H1 (cell line): ENCODE measurements around the gene KIZ. TPM values are rescaled to one million over a fixed set of nuclear protein-coding genes. Genes with fewer than 3 reads are reported as not detected.

Source experiments
- CTCF ChIA-PET: fragments of 300-600 bp; sonication (Branson Sonifier 250); formaldehyde crosslinking; loops from one replicate; lab custom pipeline; 2021; ENCODE audit not compliant: partially characterized antibody; lab: Charles Lee
- POLR2A ChIA-PET: fragments of 300-600 bp; sonication (Branson Sonifier 250); formaldehyde crosslinking; loops from one replicate; lab custom pipeline; 2021; ENCODE audit warnings: inconsistent platforms; ENCODE audit not compliant: partially characterized antibody; lab: Charles Lee
- DNase-seq, 2 experiments: peaks; one replicate each; pipeline versions ENCODE4 v3.0.0 to v3.0.0-alpha.2; 2010 to 2022; ENCODE audit warnings: low spot score in 2 of 2, low read depth in 1 of 2, mixed read lengths in 1 of 2
- FAIRE-seq: peaks from 2 replicates; lab custom pipeline; 2011; peaks lifted over from hg19 to GRCh38; lab: Jason Lieb, UNC
- H2AFZ ChIP-seq: 2 replicates; pipeline ENCODE4 v1.8.1; 2012; ENCODE audit warnings: low read length, inconsistent platforms
- H2AK5ac ChIP-seq: 2 replicates; pipeline ENCODE4 v1.6.1; 2013; ENCODE audit warnings: low read depth, low read length
- H2BK120ac ChIP-seq: replicated peaks from 2 replicates; pipeline ENCODE3; 2013; ENCODE audit warnings: low read depth, low read length, inconsistent platforms
- H2BK12ac ChIP-seq: 2 replicates; pipeline ENCODE4 v1.6.1; 2013; ENCODE audit warnings: low read depth, low read length
- H2BK15ac ChIP-seq: 2 replicates; pipeline ENCODE4 v1.6.1; 2013; ENCODE audit warnings: low read length
- H2BK20ac ChIP-seq: 2 replicates; pipeline ENCODE4 v1.6.1; 2013; ENCODE audit warnings: low read length
- H2BK5ac ChIP-seq: 2 replicates; pipeline ENCODE4 v1.6.1; 2013; ENCODE audit warnings: low read depth, low read length
- H3K14ac ChIP-seq: 2 replicates; pipeline ENCODE4 v1.6.1; 2013; ENCODE audit warnings: inconsistent platforms; ENCODE audit not compliant: insufficient read length
- H3K18ac ChIP-seq: 2 replicates; pipeline ENCODE4 v1.6.1; 2013; ENCODE audit warnings: low read length; ENCODE audit errors: extremely low read depth
- H3K23ac ChIP-seq: 2 replicates; pipeline ENCODE4 v1.6.1; 2013; ENCODE audit warnings: inconsistent platforms; ENCODE audit not compliant: insufficient read length
- H3K23me2 ChIP-seq: 2 replicates; pipeline ENCODE4 v1.6.1; 2013; ENCODE audit warnings: low read depth, low read length
- H3K27ac ChIP-seq: 2 replicates; pipeline ENCODE4 v1.6.1; 2011; ENCODE audit warnings: low read depth, low read length, inconsistent platforms
- H3K27me3 ChIP-seq, 4 experiments: replicated peaks in 1 of 4; 1 replicate in 1 of 4; 2 replicates in 3 of 4; pipeline versions ENCODE4 v1.6.1 to v1.8.1; 2011 to 2013; ENCODE audit warnings: low read length in 3 of 4, mild to moderate bottlenecking in 3 of 4, inconsistent platforms in 2 of 4, mixed read lengths in 2 of 4, moderate library complexity in 1 of 4; ENCODE audit not compliant: control insufficient read depth in 3 of 4, insufficient read depth in 3 of 4; ENCODE audit errors: extremely low read depth in 1 of 4
- H3K36me3 ChIP-seq, 4 experiments: 2 replicates each; pipeline versions ENCODE4 v1.6.1 to v1.8.1; 2011 to 2013; ENCODE audit warnings: mild to moderate bottlenecking in 4 of 4, low read length in 3 of 4, moderate library complexity in 2 of 4, control low read depth in 1 of 4, inconsistent platforms in 1 of 4; ENCODE audit not compliant: insufficient read depth in 4 of 4, control insufficient read depth in 2 of 4
- H3K4ac ChIP-seq: replicated peaks from 2 replicates; pipeline ENCODE3; 2013; ENCODE audit warnings: low read length, low read depth, mixed read lengths, inconsistent platforms; ENCODE audit not compliant: insufficient read length
- H3K4me1 ChIP-seq, 4 experiments: replicated peaks in 1 of 4; 1 replicate in 1 of 4; 2 replicates in 3 of 4; pipeline versions ENCODE4 v1.6.1 to v1.8.1; 2011 to 2013; ENCODE audit warnings: low read length in 3 of 4, inconsistent platforms in 2 of 4, mixed read lengths in 1 of 4; ENCODE audit not compliant: insufficient read depth in 4 of 4, control insufficient read depth in 3 of 4
- H3K4me2 ChIP-seq, 2 experiments: 2 replicates each; pipeline versions ENCODE4 v1.6.1 to v1.8.1; 2011 to 2013; ENCODE audit warnings: low read depth in 2 of 2, low read length in 2 of 2, control low read depth in 1 of 2, inconsistent platforms in 1 of 2, mild to moderate bottlenecking in 1 of 2; ENCODE audit not compliant: insufficient read depth in 1 of 2
- H3K4me3 ChIP-seq, 4 experiments: fragments of 200-600, 300-600 bp in 1 of 4; sonication (generic), shearing (Covaris generic), sonication (Bioruptor Twin) in 1 of 4; 2 replicates each; pipeline versions ENCODE4 v1.5.1 to v1.8.1; 2011 to 2016; ENCODE audit warnings: low read length in 4 of 4, low read depth in 3 of 4, control low read depth in 2 of 4, inconsistent platforms in 2 of 4, mild to moderate bottlenecking in 2 of 4, mixed read lengths in 1 of 4, moderate library complexity in 1 of 4; ENCODE audit not compliant: insufficient read depth in 2 of 4; ENCODE audit errors: extremely low read depth in 1 of 4
- H3K56ac ChIP-seq: replicated peaks from 2 replicates; pipeline ENCODE3; 2013; ENCODE audit warnings: low read depth, mild to moderate bottlenecking, mixed read lengths, low read length, inconsistent platforms; ENCODE audit not compliant: insufficient read length
- H3K79me1 ChIP-seq: 2 replicates; pipeline ENCODE4 v1.6.1; 2013; ENCODE audit warnings: low read depth, low read length, control low read depth
- H3K79me2 ChIP-seq, 2 experiments: 2 replicates each; pipeline versions ENCODE4 v1.6.1 to v1.8.1; 2012 to 2013; ENCODE audit warnings: low read length in 2 of 2, mild to moderate bottlenecking in 2 of 2, inconsistent platforms in 1 of 2; ENCODE audit not compliant: insufficient read depth in 2 of 2, control insufficient read depth in 1 of 2
- H3K9ac ChIP-seq, 4 experiments: replicated peaks in 1 of 4; 1 replicate in 1 of 4; 2 replicates in 3 of 4; pipeline versions ENCODE4 v1.6.1 to v1.8.1; 2011 to 2013; ENCODE audit warnings: low read depth in 3 of 4, low read length in 3 of 4, control low read depth in 2 of 4, mild to moderate bottlenecking in 2 of 4, moderate library complexity in 2 of 4, inconsistent platforms in 1 of 4; ENCODE audit errors: extremely low read depth in 1 of 4
- H3K9me3 ChIP-seq, 2 experiments: 2 replicates each; pipeline versions ENCODE4 v1.6.1 to v1.8.1; 2012 to 2013; ENCODE audit warnings: mild to moderate bottlenecking in 2 of 2, moderate library complexity in 2 of 2, control low read depth in 1 of 2, inconsistent platforms in 1 of 2, low read depth in 1 of 2, low read length in 1 of 2, mixed read lengths in 1 of 2; ENCODE audit not compliant: insufficient read depth in 2 of 2
- H4K20me1 ChIP-seq, 2 experiments: replicated peaks in 1 of 2; 2 replicates each; pipeline versions ENCODE3 to v1.8.1; 2011 to 2013; ENCODE audit warnings: inconsistent platforms in 2 of 2, low read length in 2 of 2, mild to moderate bottlenecking in 1 of 2; ENCODE audit not compliant: insufficient read depth in 2 of 2, control insufficient read depth in 1 of 2
- H4K5ac ChIP-seq: 2 replicates; pipeline ENCODE4 v1.6.1; 2013; ENCODE audit warnings: low read length, low read depth, mixed read lengths, inconsistent platforms; ENCODE audit not compliant: insufficient read length
- H4K8ac ChIP-seq: 2 replicates; pipeline ENCODE4 v1.8.0; 2013; ENCODE audit warnings: mild to moderate bottlenecking, moderate library complexity, low read length, inconsistent platforms; ENCODE audit not compliant: insufficient read depth; ENCODE audit errors: extremely low read depth
- H4K91ac ChIP-seq: replicated peaks from 2 replicates; pipeline ENCODE3; 2013; ENCODE audit warnings: low read length, mixed read lengths, inconsistent platforms; ENCODE audit not compliant: insufficient read length
- ATF3 ChIP-seq: IDR thresholded peaks from 2 replicates; pipeline ENCODE4 v1.6.1; 2011; ENCODE audit warnings: low read depth, mild to moderate bottlenecking, low read length; ENCODE audit not compliant: insufficient read depth
- BACH1 ChIP-seq: IDR thresholded peaks from 2 replicates; pipeline ENCODE4 v1.6.1; 2012; ENCODE audit warnings: low read length, improper control_type of control experiment
- CREB1 ChIP-seq: IDR thresholded peaks from 2 replicates; pipeline ENCODE4 v1.6.1; 2012; ENCODE audit warnings: inconsistent platforms
- EGR1 ChIP-seq: IDR thresholded peaks from 2 replicates; pipeline ENCODE4 v1.6.1; 2011; ENCODE audit warnings: low read depth, low read length, borderline replicate concordance
- EP300 ChIP-seq, 2 experiments: IDR thresholded peaks; 1 replicate in 1 of 2; 2 replicates in 1 of 2; pipeline ENCODE4 v1.6.1; 2011 to 2012; ENCODE audit warnings: low read depth in 2 of 2, low read length in 2 of 2, mild to moderate bottlenecking in 2 of 2, borderline replicate concordance in 1 of 2, inconsistent platforms in 1 of 2, moderate library complexity in 1 of 2
- JUND ChIP-seq: IDR thresholded peaks from 2 replicates; pipeline ENCODE4 v1.6.1; 2011; ENCODE audit warnings: mild to moderate bottlenecking, improper control_type of control experiment, low read length
- MAFK ChIP-seq: IDR thresholded peaks from 2 replicates; pipeline ENCODE4 v1.6.1; 2012; ENCODE audit warnings: low read depth, mild to moderate bottlenecking, improper control_type of control experiment, low read length
- SP4 ChIP-seq: IDR thresholded peaks from 2 replicates; pipeline ENCODE4 v1.6.1; 2012; ENCODE audit warnings: low read length, inconsistent platforms
- SUZ12 ChIP-seq: fragments of 200-600 bp; sonication (generic); IDR thresholded peaks from 2 replicates; pipeline ENCODE4 v1.6.1; 2012; ENCODE audit warnings: mild to moderate bottlenecking, inconsistent platforms, low read length, moderate library complexity, mixed read lengths
- TAF7 ChIP-seq: optimal IDR thresholded peaks from 2 replicates; pipeline ENCODE3; 2011; ENCODE audit warnings: low read depth, mild to moderate bottlenecking, inconsistent platforms, low read length, moderate library complexity, borderline replicate concordance
- TCF12 ChIP-seq: IDR thresholded peaks from 2 replicates; pipeline ENCODE4 v1.6.1; 2011; ENCODE audit warnings: low read depth, mild to moderate bottlenecking, low read length
- USF2 ChIP-seq: IDR thresholded peaks from 2 replicates; pipeline ENCODE4 v1.6.1; 2011; ENCODE audit warnings: low read length, improper control_type of control experiment
- ZNF274 ChIP-seq: IDR thresholded peaks from 2 replicates; pipeline ENCODE4 v1.7.0; 2012; ENCODE audit warnings: low read length, borderline replicate concordance; ENCODE audit errors: extremely low read depth
- WGBS, 2 experiments: shearing (Covaris generic) in 1 of 2; methylation state at CpG; one replicate each; pipeline versions ENCODE4 v1.1.6 to v1.1.7; 2013 to 2015; ENCODE audit warnings: low lambda C conversion rate in 2 of 2, mixed read lengths in 2 of 2, inconsistent platforms in 1 of 2, low coverage in 1 of 2, missing lambda C conversion rate in 1 of 2; ENCODE audit not compliant: insufficient replicate concordance in 2 of 2, insufficient coverage in 1 of 2, insufficient read length in 1 of 2; ENCODE audit errors: extremely low coverage in 1 of 2, missing lambda C conversion rate in 1 of 2; 5-methylcytosine and 5-hydroxymethylcytosine counted together
- polyA plus RNA-seq, 7 experiments: library from polyadenylated mRNA; depleted of rRNA in 3 of 7; stranded (reverse) in 5 of 7; unstranded in 2 of 7; fragments of >200 nt in 5 of 7; fragments of 200-250 nt in 2 of 7; gene quantifications; 1 replicate in 5 of 7; 2 replicates in 1 of 7; 4 replicates in 1 of 7; pipeline versions ENCODE4 v1.2.1 to v1.2.3, GENCODE V29; 2011 to 2013; ENCODE audit warnings: missing spikeins in 2 of 7, mixed read lengths in 2 of 7
- total RNA-seq: library from RNA; stranded (reverse); fragmentation: NEBNext Ultra II Directional; extraction: Animal tissue kit (Norgen Biotek cat#: 25700); gene quantifications from 2 replicates; pipeline ENCODE4 v1.2.1, GENCODE V29; 2021

Gene KIZ
- total and polyA plus RNA-seq, 2 of the 8 experiments (the other 6 are each of a cell fraction or from before 2014, with no cell fraction given), result 13.0 to 51.7 TPM

GRCh38 chr20:21118138-21118537 lies 7.7 kb upstream of the KIZ start:
- H3K14ac ChIP-seq, result no peak overlapping the region
- no peak overlapping the region for H2BK5ac ChIP-seq
- H3K27me3 ChIP-seq, result no peaks in the 10 kb centered on the region; a peak in 2 of 7 replicates
- no peak overlapping the region for H3K4ac ChIP-seq
- H3K56ac ChIP-seq, result no peak overlapping the region
- ChIA-PET CTCF (interaction anchor here (1.0 kb wide), 1 partner anchor 12 kb away, joined by 3 read pairs; no protein-coding TSS in a partner anchor), POLR2A (interaction anchor here (1.6 kb wide), 1 partner anchor 72 kb away, joined by 3 read pairs; no protein-coding TSS in a partner anchor)
- H3K4me2 ChIP-seq, result no peak overlapping the region
- no peak overlapping the region for H3K18ac ChIP-seq
- peaks cover 0 to 3% of the 10 kb centered on the region in 2 experiments; a peak in 1 of 4 replicates for H3K9me3 ChIP-seq
- no peak overlapping the region for H2BK20ac ChIP-seq
- no peak overlapping the region for H4K8ac ChIP-seq
- WGBS, 2 experiments, result 86% methylated on average over 4 of the region's 4 CpGs; no CpG with 5 or more reads in 1 of the 2 experiments
- no peak overlapping the region for H2AFZ ChIP-seq
- no peaks in the 10 kb centered on the region for H3K79me1 ChIP-seq
- H2AK5ac ChIP-seq, result no peak overlapping the region
- no peak overlapping the region for H3K4me3 ChIP-seq
- FAIRE-seq, result no peak
- no peaks in the 10 kb centered on the region for H3K36me3 ChIP-seq
- no peak for DNase-seq
- H3K27ac ChIP-seq, result no peak overlapping the region
- no peaks in the 10 kb centered on the region for H3K4me1 ChIP-seq
- no peaks in the 10 kb centered on the region for H3K23me2 ChIP-seq
- no peak overlapping the region for H2BK120ac ChIP-seq
- H2BK15ac ChIP-seq, result no peak overlapping the region
- H4K5ac ChIP-seq, result no peak overlapping the region
- no peaks in the 10 kb centered on the region for H3K79me2 ChIP-seq
- H2BK12ac ChIP-seq, result no peak overlapping the region
- no peaks in the 10 kb centered on the region for H4K20me1 ChIP-seq
- no peak overlapping the region for H3K9ac ChIP-seq
- H3K23ac ChIP-seq, result no peak overlapping the region
- no peak overlapping the region for H4K91ac ChIP-seq
- TF ChIP-seq ATF3 (no peak), JUND (no peak), SUZ12 (no peak), MAFK (no peak), TCF12 (no peak), BACH1 (no peak), TAF7 (no peak), CREB1 (no peak), USF2 (no peak), ZNF274 (no peak), SP4 (no peak), EGR1 (no peak), EP300 (IDR thresholded peaks at IDR 0.05; ENCODE audit: borderline replicate concordance in 1 of 2, low read depth in 2 of 2, low read length in 2 of 2) (no peak)
